Spleen (tissue), 7 donors: Measurements from ENCODE around the gene CDH9.

Experiments
- POLR2A ChIP-seq, 3 donors: fragments of 450-650 bp; IDR thresholded peaks; one replicate each; pipeline ENCODE4 v1.5.1; 2017; ENCODE audit warnings: antibody characterized with exemption in 3 of 3, mild to moderate bottlenecking in 1 of 3
- TF ChIP-seq, protein P1 (sequence below), 11 experiments: fragments of 200-600 bp in 7 of 11; fragments of 450-650 bp in 4 of 11; sonication (generic) in 4 of 11; IDR thresholded peaks in 8 of 11; conservative IDR thresholded peaks in 3 of 11; 1 replicate in 7 of 11; 2 replicates in 4 of 11; pipeline versions ENCODE4 v1.4.0 to v1.8.0; 2016 to 2021; ENCODE audit warnings: antibody characterized with exemption in 11 of 11, inconsistent platforms in 4 of 11, mild to moderate bottlenecking in 1 of 11
- donor health status: DM: no; HTN: no; CAD: no; lungs with moderate emphysema.
- donor health status: DM: no; HTN: no; CAD: no.
- donor health status: DM: no; HTN: no; CAD: no.

DNA sequence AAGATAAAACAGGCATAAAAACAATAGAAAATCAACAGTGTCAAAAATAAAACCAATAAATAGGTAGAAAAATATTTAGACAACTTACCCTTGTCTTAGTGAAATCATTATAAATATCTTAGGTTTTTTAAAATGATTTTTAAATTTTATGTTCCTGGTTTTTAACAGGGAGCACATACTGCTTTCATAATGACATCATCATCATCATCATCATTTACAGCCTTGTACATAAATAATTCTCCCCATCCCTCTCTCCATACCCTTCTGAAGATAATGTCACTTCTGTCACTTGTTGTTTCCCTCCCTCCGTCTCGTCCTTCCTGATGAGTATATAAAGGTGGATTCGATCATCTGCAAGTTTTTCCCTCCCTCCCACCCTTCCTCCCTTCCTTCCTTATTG lies 56.6 kb downstream of the CDH9 start:
- TF ChIP-seq, protein P1, sequence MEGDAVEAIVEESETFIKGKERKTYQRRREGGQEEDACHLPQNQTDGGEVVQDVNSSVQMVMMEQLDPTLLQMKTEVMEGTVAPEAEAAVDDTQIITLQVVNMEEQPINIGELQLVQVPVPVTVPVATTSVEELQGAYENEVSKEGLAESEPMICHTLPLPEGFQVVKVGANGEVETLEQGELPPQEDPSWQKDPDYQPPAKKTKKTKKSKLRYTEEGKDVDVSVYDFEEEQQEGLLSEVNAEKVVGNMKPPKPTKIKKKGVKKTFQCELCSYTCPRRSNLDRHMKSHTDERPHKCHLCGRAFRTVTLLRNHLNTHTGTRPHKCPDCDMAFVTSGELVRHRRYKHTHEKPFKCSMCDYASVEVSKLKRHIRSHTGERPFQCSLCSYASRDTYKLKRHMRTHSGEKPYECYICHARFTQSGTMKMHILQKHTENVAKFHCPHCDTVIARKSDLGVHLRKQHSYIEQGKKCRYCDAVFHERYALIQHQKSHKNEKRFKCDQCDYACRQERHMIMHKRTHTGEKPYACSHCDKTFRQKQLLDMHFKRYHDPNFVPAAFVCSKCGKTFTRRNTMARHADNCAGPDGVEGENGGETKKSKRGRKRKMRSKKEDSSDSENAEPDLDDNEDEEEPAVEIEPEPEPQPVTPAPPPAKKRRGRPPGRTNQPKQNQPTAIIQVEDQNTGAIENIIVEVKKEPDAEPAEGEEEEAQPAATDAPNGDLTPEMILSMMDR (IDR thresholded peaks at IDR 0.05 in 8 of 11, conservative IDR thresholded peaks at IDR 0.05 in 3 of 11), result no peak
- TF ChIP-seq POLR2A (IDR thresholded peaks at IDR 0.05), result no peak
